Vagina (tissue), 2 donors: ENCODE results near the gene LMX1B. TPM values are rescaled to one million over a fixed set of nuclear protein-coding genes. Genes with fewer than 3 reads are reported as not detected.

Experiments used
- DNase-seq, 2 donors: peaks; one replicate each; pipeline ENCODE4 v3.0.0-alpha.2; 2017; ENCODE audit errors: extremely low spot score in 2 of 2
- H3K27ac ChIP-seq: fragments of 200-600 bp; sonication (generic); one replicate; pipeline ENCODE4 v1.5.1; 2019
- H3K27me3 ChIP-seq: fragments of 200-600 bp; sonication (generic); one replicate; pipeline ENCODE4 v1.5.1; 2019
- H3K36me3 ChIP-seq, 2 donors: fragments of 200-600 bp; sonication (generic); one replicate each; pipeline ENCODE4 v1.5.1; 2017 to 2019
- H3K4me1 ChIP-seq: fragments of 200-600 bp; sonication (generic); one replicate; pipeline ENCODE4 v1.5.1; 2019
- H3K4me3 ChIP-seq, 2 donors: fragments of 200-600 bp; sonication (generic); 1 replicate in 1 of 2; 2 replicates in 1 of 2; pipeline ENCODE4 v1.5.1; 2016 to 2019
- H3K9me3 ChIP-seq: fragments of 200-600 bp; sonication (generic); one replicate; pipeline ENCODE4 v1.5.1; 2019
- CTCF ChIP-seq, 3 experiments: fragments of 450-650 bp in 2 of 3; fragments of 200-600 bp in 1 of 3; sonication (generic) in 1 of 3; IDR thresholded peaks; one replicate each; pipeline ENCODE4 v1.5.1; 2017 to 2019; ENCODE audit warnings: antibody characterized with exemption in 3 of 3, mild to moderate bottlenecking in 2 of 3, moderate library complexity in 2 of 3
- POLR2A ChIP-seq, 2 donors: fragments of 450-650 bp; IDR thresholded peaks; one replicate each; pipeline ENCODE4 v1.6.1; 2017; ENCODE audit warnings: antibody characterized with exemption in 2 of 2, mild to moderate bottlenecking in 2 of 2, moderate library complexity in 2 of 2
- POLR2AphosphoS5 ChIP-seq, 2 donors: sonication (generic); formaldehyde crosslinking; IDR thresholded peaks; one replicate each; pipeline ENCODE4 v1.9.0; 2017; ENCODE audit warnings: antibody characterized with exemption in 2 of 2, mild to moderate bottlenecking in 2 of 2, low read depth in 1 of 2; ENCODE audit not compliant: insufficient read depth in 1 of 2
- intact Hi-C: fragments of 100-400 bp; cut with DNase I; formaldehyde crosslinking; loops from one replicate; pipeline ENCODE4 v1.15.1; 2023
- total RNA-seq: library from RNA; depleted of rRNA; stranded (reverse); fragments of >200 nt; gene quantifications from one replicate; pipeline ENCODE4 v1.2.3, GENCODE V29; 2016

Gene LMX1B
- total RNA-seq, 1 donor from 2014 or later: not detected

- H3K4me1 ChIP-seq: peaks cover 33% of the 10 kb centered on the region
- intact Hi-C loops: loop anchor here (1.0 kb wide), 1 partner anchor 170 kb away; no protein-coding TSS in a partner anchor
- TF ChIP-seq POLR2AphosphoS5 (IDR thresholded peaks at IDR 0.05; ENCODE audit: insufficient read depth in 1 of 2, low read depth in 1 of 2) (no peak), POLR2A (IDR thresholded peaks at IDR 0.05) (no peak), CTCF (IDR thresholded peaks at IDR 0.05) (peak; percentile 56 to 68 (median 58))
- no peak overlapping the region for H3K27ac ChIP-seq
- H3K36me3 ChIP-seq: no peaks in the 10 kb centered on the region
- no peak for DNase-seq
- H3K9me3 ChIP-seq: no peaks in the 10 kb centered on the region
- peak overlapping the region in 1 of 2 donors; percentile 42 for H3K4me3 ChIP-seq
- H3K27me3 ChIP-seq: peaks cover 27% of the 10 kb centered on the region
These were observed 2.0 kb upstream of the LMX1B start for GRCh38 chr9:126611592-126612325.

GRCh38 chr9:126612326-126612812 lies 1.4 kb upstream of the LMX1B start:
- TF ChIP-seq POLR2A (IDR thresholded peaks at IDR 0.05) (no peak), CTCF (IDR thresholded peaks at IDR 0.05) (no peak), POLR2AphosphoS5 (IDR thresholded peaks at IDR 0.05; ENCODE audit: insufficient read depth in 1 of 2, low read depth in 1 of 2) (no peak)
- Histone ChIP-seq H3K27ac (no peak overlapping the region), H3K4me3 (peak overlapping the region in 1 of 2 donors; percentile 42), H3K9me3 (no peaks in the 10 kb centered on the region), H3K4me1 (peaks cover 33% of the 10 kb centered on the region), H3K27me3 (peaks cover 27% of the 10 kb centered on the region), H3K36me3 (no peaks in the 10 kb centered on the region)
- no peak for DNase-seq
- intact Hi-C loops: no loop called here

GRCh38 chr9:126612813-126613641 lies 701 bp upstream of the LMX1B start:
- Histone ChIP-seq H3K9me3 (no peaks in the 10 kb centered on the region), H3K27ac (no peak overlapping the region), H3K36me3 (no peaks in the 10 kb centered on the region), H3K4me1 (peaks cover 34% of the 10 kb centered on the region), H3K27me3 (peaks cover 27% of the 10 kb centered on the region), H3K4me3 (peak overlapping the region; percentile 20 to 42)
- DNase-seq: no peak
- TF ChIP-seq CTCF (IDR thresholded peaks at IDR 0.05): no peak
- TF ChIP-seq POLR2A (IDR thresholded peaks at IDR 0.05): no peak
- no peak for TF ChIP-seq POLR2AphosphoS5 (IDR thresholded peaks at IDR 0.05; ENCODE audit: insufficient read depth in 1 of 2, low read depth in 1 of 2)
- intact Hi-C loops: no loop called here

GRCh38 chr9:126614088-126614454 lies 343 bp downstream of the LMX1B start:
- H3K27me3 ChIP-seq: peaks cover 27% of the 10 kb centered on the region
- H3K4me1 ChIP-seq: peaks cover 44% of the 10 kb centered on the region
- H3K27ac ChIP-seq: no peak overlapping the region
- intact Hi-C loops: no loop called here
- no peak for DNase-seq
- peak overlapping the region in 1 of 2 donors; percentile 16 for H3K4me3 ChIP-seq
- H3K9me3 ChIP-seq: no peaks in the 10 kb centered on the region
- H3K36me3 ChIP-seq: no peaks in the 10 kb centered on the region
- TF ChIP-seq CTCF (IDR thresholded peaks at IDR 0.05): no peak
